WERI-Rb-1 (cell line): Measurements from ENCODE around the gene OSGIN1.

ENCODE experiments used
- DNase-seq: peaks from one replicate; pipeline ENCODE4 v3.0.0-alpha.2; 2020
- H3K27ac ChIP-seq: fragments of 250-450 bp; sonication (Bioruptor Pico); 2 replicates; pipeline ENCODE4 v1.5.1; 2020; ENCODE audit warnings: mild to moderate bottlenecking, moderate library complexity
- H3K27me3 ChIP-seq: fragments of 250-450 bp; sonication (Bioruptor Pico); 2 replicates; pipeline ENCODE4 v1.5.1; 2021; ENCODE audit warnings: mild to moderate bottlenecking, low read depth, moderate library complexity; ENCODE audit not compliant: insufficient read depth, severe bottlenecking
- H3K36me3 ChIP-seq: fragments of 250-450 bp; sonication (Bioruptor Pico); 2 replicates; pipeline ENCODE4 v1.5.1; 2020; ENCODE audit warnings: mild to moderate bottlenecking, moderate library complexity
- H3K4me3 ChIP-seq: 2 replicates; pipeline ENCODE4 v1.5.1; 2011; ENCODE audit warnings: low read depth, mild to moderate bottlenecking, control low read depth, low read length
- H3K9me3 ChIP-seq: fragments of 250-450 bp; sonication (Bioruptor Pico); 2 replicates; pipeline ENCODE4 v1.5.1; 2021; ENCODE audit warnings: mild to moderate bottlenecking, moderate library complexity; ENCODE audit not compliant: severe bottlenecking
- TF ChIP-seq, protein P1 (sequence below): IDR thresholded peaks from 2 replicates; pipeline ENCODE4 v1.5.1; 2011; ENCODE audit warnings: low read depth, mild to moderate bottlenecking, control low read depth, inconsistent platforms, low read length

OSGIN1 gene

GRCh38 chr16:83933885-83934683 is 19.0 kb upstream of the OSGIN1 start:
- no peaks in the 10 kb centered on the region for H3K9me3 ChIP-seq

GRCh38 chr16:83934684-83934977 is 18.4 kb upstream of the OSGIN1 start:
- TF ChIP-seq, protein P1, sequence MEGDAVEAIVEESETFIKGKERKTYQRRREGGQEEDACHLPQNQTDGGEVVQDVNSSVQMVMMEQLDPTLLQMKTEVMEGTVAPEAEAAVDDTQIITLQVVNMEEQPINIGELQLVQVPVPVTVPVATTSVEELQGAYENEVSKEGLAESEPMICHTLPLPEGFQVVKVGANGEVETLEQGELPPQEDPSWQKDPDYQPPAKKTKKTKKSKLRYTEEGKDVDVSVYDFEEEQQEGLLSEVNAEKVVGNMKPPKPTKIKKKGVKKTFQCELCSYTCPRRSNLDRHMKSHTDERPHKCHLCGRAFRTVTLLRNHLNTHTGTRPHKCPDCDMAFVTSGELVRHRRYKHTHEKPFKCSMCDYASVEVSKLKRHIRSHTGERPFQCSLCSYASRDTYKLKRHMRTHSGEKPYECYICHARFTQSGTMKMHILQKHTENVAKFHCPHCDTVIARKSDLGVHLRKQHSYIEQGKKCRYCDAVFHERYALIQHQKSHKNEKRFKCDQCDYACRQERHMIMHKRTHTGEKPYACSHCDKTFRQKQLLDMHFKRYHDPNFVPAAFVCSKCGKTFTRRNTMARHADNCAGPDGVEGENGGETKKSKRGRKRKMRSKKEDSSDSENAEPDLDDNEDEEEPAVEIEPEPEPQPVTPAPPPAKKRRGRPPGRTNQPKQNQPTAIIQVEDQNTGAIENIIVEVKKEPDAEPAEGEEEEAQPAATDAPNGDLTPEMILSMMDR = no peak
- Histone ChIP-seq H3K36me3 (no peaks in the 10 kb centered on the region), H3K9me3 (no peaks in the 10 kb centered on the region), H3K27ac (no peak overlapping the region), H3K27me3 (no peaks in the 10 kb centered on the region), H3K4me3 (no peak overlapping the region)
- DNase-seq = no peak

More at GRCh38 chr16:83933885-83934683, 19.0 kb upstream of the OSGIN1 start:
- Histone ChIP-seq H3K4me3 (no peak overlapping the region), H3K27ac (peak overlapping the region; percentile 54), H3K36me3 (no peaks in the 10 kb centered on the region), H3K27me3 (no peaks in the 10 kb centered on the region)
- DNase-seq = no peak
- TF ChIP-seq, protein P1 = no peak

GRCh38 chr16:83935005-83935857 is 17.8 kb upstream of the OSGIN1 start:
- H3K27ac ChIP-seq = no peak overlapping the region
- no peaks in the 10 kb centered on the region for H3K9me3 ChIP-seq
- no peak overlapping the region for H3K4me3 ChIP-seq
- TF ChIP-seq, protein P1 = no peak
- no peaks in the 10 kb centered on the region for H3K27me3 ChIP-seq
- no peaks in the 10 kb centered on the region for H3K36me3 ChIP-seq
- no peak for DNase-seq

GRCh38 chr16:83935858-83936255 is 17.2 kb upstream of the OSGIN1 start:
- H3K9me3 ChIP-seq = no peaks in the 10 kb centered on the region
- H3K36me3 ChIP-seq = no peaks in the 10 kb centered on the region
- no peak overlapping the region for H3K4me3 ChIP-seq
- no peak overlapping the region for H3K27ac ChIP-seq
- no peaks in the 10 kb centered on the region for H3K27me3 ChIP-seq
- TF ChIP-seq, protein P1 = no peak
- no peak for DNase-seq

DNA sequence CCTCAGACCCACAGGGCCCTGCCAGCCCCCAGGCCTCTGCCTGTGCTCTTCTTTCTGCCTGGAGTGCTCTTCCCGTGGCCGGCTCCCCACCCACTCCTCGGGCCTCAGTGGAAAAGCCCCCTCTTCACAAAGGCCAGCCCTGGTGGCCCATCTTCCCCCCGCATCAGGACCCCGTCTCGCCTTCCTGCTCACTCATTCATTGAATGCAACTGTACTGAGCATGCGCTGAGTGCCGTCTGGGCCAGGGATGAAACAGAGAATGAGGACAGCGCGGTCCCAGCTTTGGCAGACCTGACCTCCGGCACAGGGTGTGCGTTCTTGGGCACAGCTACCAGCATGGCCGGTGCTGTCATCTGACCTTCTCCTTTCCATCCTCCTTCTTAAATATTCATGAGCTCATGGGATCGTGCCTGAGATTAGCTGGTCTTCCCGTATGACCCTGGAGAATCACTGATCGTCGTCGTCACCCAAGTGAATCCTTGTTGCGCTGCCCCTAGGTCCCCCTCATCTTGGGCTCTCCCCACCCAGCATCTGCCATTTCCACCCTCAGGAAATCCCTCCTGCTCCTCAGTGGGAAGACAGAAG is 16.4 kb upstream of the OSGIN1 start:
- Histone ChIP-seq H3K27ac (peak overlapping the region; percentile 63), H3K9me3 (no peaks in the 10 kb centered on the region), H3K27me3 (no peaks in the 10 kb centered on the region), H3K4me3 (no peak overlapping the region), H3K36me3 (no peaks in the 10 kb centered on the region)
- DNase-seq = peak; percentile 73
- TF ChIP-seq, protein P1 = no peak
